ENCODE results near the gene CYBRD1. TPM values are rescaled to one million over a fixed set of nuclear protein-coding genes. Genes with fewer than 3 reads are reported as not detected.

Gene CYBRD1
- polyA plus RNA-seq, 1 donor (not counting 4 experiments of a cell fraction or from before 2014, with no cell fraction given), result 72.7 TPM

GRCh38 chr2:171520471-171520870 is 1.8 kb upstream of the CYBRD1 start:
- H3K27ac ChIP-seq (ENCODE audit: control insufficient read depth, insufficient read depth, low read length), result no peak overlapping the region
- no peak overlapping the region for H3K4me2 ChIP-seq (ENCODE audit: control insufficient read depth, extremely low read depth, insufficient read depth, low read depth, low read length)
- dilution Hi-C loops (cut with MboI; ENCODE audit: extremely low pct_ligation_motif_present, low sequenced_read_pairs), result no loop called here
- no peak for TF ChIP-seq EZH2 (IDR thresholded peaks at IDR 0.05; ENCODE audit: low read length)
- TF ChIP-seq CTCF (optimal IDR thresholded peaks at IDR 0.05 in 1 of 3, IDR thresholded peaks at IDR 0.05 in 1 of 3, conservative IDR thresholded peaks at IDR 0.05 in 1 of 3; ENCODE audit: extremely low read depth in 1 of 3, insufficient read depth in 2 of 3, low read length in 3 of 3), result no peak
- H4K20me1 ChIP-seq (ENCODE audit: control insufficient read depth, extremely low read depth, insufficient read depth, low read length), result no peaks in the 10 kb centered on the region
- H3K9ac ChIP-seq (ENCODE audit: control insufficient read depth, extremely low read depth, insufficient read depth, low read length), result no peak overlapping the region
- FAIRE-seq (no peak), DNase-seq (ENCODE audit: low read depth, low spot score) (no peak)
- H3K9me3 ChIP-seq (ENCODE audit: control insufficient read depth, low read depth, low read length), result no peaks in the 10 kb centered on the region
- no peaks in the 10 kb centered on the region for H3K9me1 ChIP-seq (ENCODE audit: control insufficient read depth, extremely low read depth, insufficient read depth, low read length)
- peaks cover 26% of the 10 kb centered on the region for H3K4me1 ChIP-seq (ENCODE audit: control insufficient read depth, extremely low read depth, insufficient read depth, low read length)
- H3K4me3 ChIP-seq (ENCODE audit: control insufficient read depth in 2 of 3, extremely low read depth in 1 of 3, insufficient read depth in 2 of 3, low read depth in 1 of 3, low read length in 3 of 3), result no peak overlapping the region
- H2AFZ ChIP-seq (ENCODE audit: control insufficient read depth, low read length), result no peak overlapping the region
- H3K27me3 ChIP-seq (ENCODE audit: control insufficient read depth, extremely low read depth, insufficient read depth, low read length), result no peaks in the 10 kb centered on the region
- no peaks in the 10 kb centered on the region for H3K36me3 ChIP-seq (ENCODE audit: control insufficient read depth in 2 of 2, extremely low read depth in 1 of 2, insufficient read depth in 2 of 2, low read length in 2 of 2)
- no peaks in the 10 kb centered on the region for H3K79me2 ChIP-seq (ENCODE audit: control insufficient read depth, insufficient read depth, low read length)

DNA sequence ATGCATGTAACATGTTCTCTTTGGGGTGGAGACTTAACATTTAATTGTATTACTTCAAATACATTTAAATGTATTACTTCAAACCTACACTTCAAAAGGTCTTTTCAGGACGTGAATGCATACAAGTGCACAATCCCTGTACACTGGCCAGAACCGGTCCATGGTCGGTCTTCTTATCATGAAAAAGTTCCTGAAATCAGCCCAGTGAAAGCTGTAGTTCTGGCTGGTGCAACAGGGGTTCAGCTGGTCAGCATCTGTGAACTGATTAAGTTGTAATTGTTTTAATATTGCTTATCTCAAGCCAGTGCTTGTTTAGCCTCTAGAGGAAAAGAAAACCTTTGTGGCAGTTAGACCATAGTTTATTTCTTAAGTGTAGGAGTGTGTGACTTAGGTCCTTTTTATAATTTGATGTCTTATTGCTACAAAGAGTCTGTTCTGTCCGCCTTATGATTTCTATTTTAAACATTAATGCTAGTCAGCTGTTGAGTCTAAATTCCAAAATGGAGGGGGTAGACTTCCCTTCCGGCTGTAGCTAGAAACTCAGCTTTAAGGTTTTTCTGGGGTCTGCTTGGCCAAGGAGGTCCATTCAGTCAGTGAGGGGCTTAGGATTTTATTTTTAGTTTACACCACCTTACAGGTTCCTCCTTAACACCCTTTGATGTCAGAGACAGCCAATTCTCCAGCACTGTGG is 768 bp upstream of the CYBRD1 start:
- H3K9ac ChIP-seq (ENCODE audit: control insufficient read depth, extremely low read depth, insufficient read depth, low read length), result peak overlapping the region; percentile 71

More for the DNA sequence above, 768 bp upstream of the CYBRD1 start:
- Histone ChIP-seq H3K79me2 (ENCODE audit: control insufficient read depth, insufficient read depth, low read length) (no peaks in the 10 kb centered on the region), H3K27me3 (ENCODE audit: control insufficient read depth, extremely low read depth, insufficient read depth, low read length) (no peaks in the 10 kb centered on the region), H3K27ac (ENCODE audit: control insufficient read depth, insufficient read depth, low read length) (no peak overlapping the region), H3K9me1 (ENCODE audit: control insufficient read depth, extremely low read depth, insufficient read depth, low read length) (no peaks in the 10 kb centered on the region), H4K20me1 (ENCODE audit: control insufficient read depth, extremely low read depth, insufficient read depth, low read length) (no peaks in the 10 kb centered on the region), H3K4me3 (ENCODE audit: control insufficient read depth in 2 of 3, extremely low read depth in 1 of 3, insufficient read depth in 2 of 3, low read depth in 1 of 3, low read length in 3 of 3) (peak overlapping the region in 2 of 3 experiments; percentile 85 to 90), H2AFZ (ENCODE audit: control insufficient read depth, low read length) (peak overlapping the region; percentile 90), H3K36me3 (ENCODE audit: control insufficient read depth in 2 of 2, extremely low read depth in 1 of 2, insufficient read depth in 2 of 2, low read length in 2 of 2) (no peaks in the 10 kb centered on the region), H3K4me1 (ENCODE audit: control insufficient read depth, extremely low read depth, insufficient read depth, low read length) (peaks cover 27% of the 10 kb centered on the region), H3K4me2 (ENCODE audit: control insufficient read depth, extremely low read depth, insufficient read depth, low read depth, low read length) (peak overlapping the region; percentile 77), H3K9me3 (ENCODE audit: control insufficient read depth, low read depth, low read length) (no peaks in the 10 kb centered on the region)
- DNase-seq (ENCODE audit: low read depth, low spot score) (no peak), FAIRE-seq (no peak)
- TF ChIP-seq CTCF (optimal IDR thresholded peaks at IDR 0.05 in 1 of 3, IDR thresholded peaks at IDR 0.05 in 1 of 3, conservative IDR thresholded peaks at IDR 0.05 in 1 of 3; ENCODE audit: extremely low read depth in 1 of 3, insufficient read depth in 2 of 3, low read length in 3 of 3) (no peak), EZH2 (IDR thresholded peaks at IDR 0.05; ENCODE audit: low read length) (no peak)
- dilution Hi-C loops (cut with MboI; ENCODE audit: extremely low pct_ligation_motif_present, low sequenced_read_pairs), result no loop called here
